HepG2 (cell line): Measurements from ENCODE around the gene VASN. TPM values are rescaled to one million over a fixed set of nuclear protein-coding genes. Genes with fewer than 3 reads are reported as not detected.

ENCODE experiments used
- BRF2 ChIP-seq: sonication (generic); formaldehyde crosslinking; IDR thresholded peaks from 2 replicates; pipeline ENCODE4 v1.8.1; 2022; ENCODE audit warnings: mild to moderate bottlenecking, missing genetic modification reagents
- EHMT2 ChIP-seq: fragments of 200-600 bp; sonication (generic); IDR thresholded peaks from 2 replicates; pipeline ENCODE4 v1.7.0; 2017; ENCODE audit warnings: antibody characterized with exemption, low read depth, low read length, borderline replicate concordance
- FOXJ3 ChIP-seq: sonication (generic); formaldehyde crosslinking; IDR thresholded peaks from 2 replicates; pipeline ENCODE4 v1.4.0; 2020; ENCODE audit warnings: missing genetic modification reagents, mild to moderate bottlenecking, borderline replicate concordance
- FOXK1 ChIP-seq: sonication (generic); formaldehyde crosslinking; IDR thresholded peaks from 2 replicates; pipeline ENCODE4 v1.4.0; 2020; ENCODE audit warnings: low read depth, missing genetic modification reagents, borderline replicate concordance
- FOXP1 ChIP-seq, 2 experiments: fragments of 450-650 bp in 1 of 2; IDR thresholded peaks; 2 replicates each; pipeline ENCODE4 v1.6.1; 2017 to 2018; ENCODE audit warnings: antibody characterized with exemption in 1 of 2
- HES4 ChIP-seq: sonication (generic); formaldehyde crosslinking; IDR thresholded peaks from 2 replicates; pipeline ENCODE4 v1.9.0; 2021; ENCODE audit warnings: mild to moderate bottlenecking, missing genetic modification reagents, borderline replicate concordance
- KDM1A ChIP-seq: IDR thresholded peaks from 2 replicates; pipeline ENCODE4 v1.6.1; 2016; ENCODE audit warnings: missing compliant biosample characterization
- KLF16 ChIP-seq, 2 experiments: sonication (generic) in 1 of 2; formaldehyde crosslinking in 1 of 2; IDR thresholded peaks; 2 replicates each; pipeline versions ENCODE4 v1.6.1 to v1.8.0; 2016 to 2023; ENCODE audit warnings: missing genetic modification reagents in 2 of 2, missing compliant biosample characterization in 1 of 2
- NR2C2 ChIP-seq: sonication (generic); formaldehyde crosslinking; IDR thresholded peaks from 2 replicates; pipeline ENCODE4 v1.4.0; 2020; ENCODE audit warnings: missing genetic modification reagents, mild to moderate bottlenecking, moderate library complexity, borderline replicate concordance
- PHF20 ChIP-seq: sonication (generic); formaldehyde crosslinking; IDR thresholded peaks from 2 replicates; pipeline ENCODE4 v1.5.0; 2020; ENCODE audit warnings: mild to moderate bottlenecking, missing genetic modification reagents
- PLSCR1 ChIP-seq: sonication (generic); formaldehyde crosslinking; IDR thresholded peaks from 2 replicates; pipeline ENCODE4 v1.5.0; 2020; ENCODE audit warnings: missing genetic modification reagents, mild to moderate bottlenecking, borderline replicate concordance
- POLR2G ChIP-seq: fragments of 200-400 bp; formaldehyde crosslinking; IDR thresholded peaks from 2 replicates; pipeline ENCODE4 v1.6.1; 2018; ENCODE audit warnings: mild to moderate bottlenecking, low read depth, low read length, moderate library complexity
- RFX3 ChIP-seq: IDR thresholded peaks from 2 replicates; pipeline ENCODE4 v1.6.1; 2016; ENCODE audit warnings: missing biosample characterization, missing genetic modification reagents
- RFXAP ChIP-seq: sonication (generic); formaldehyde crosslinking; IDR thresholded peaks from 2 replicates; pipeline ENCODE4 v1.4.0; 2020; ENCODE audit warnings: missing genetic modification reagents, borderline replicate concordance
- SIX1 ChIP-seq: sonication (generic); formaldehyde crosslinking; IDR thresholded peaks from 2 replicates; pipeline ENCODE4 v1.4.0; 2020; ENCODE audit warnings: missing genetic modification reagents, borderline replicate concordance
- SOX6 ChIP-seq, 2 experiments: fragments of 450-650 bp in 1 of 2; sonication (generic) in 1 of 2; formaldehyde crosslinking in 1 of 2; IDR thresholded peaks; 2 replicates each; pipeline versions ENCODE4 v1.4.0 to v1.6.1; 2017 to 2020; ENCODE audit warnings: antibody characterized with exemption in 1 of 2, mild to moderate bottlenecking in 1 of 2, missing genetic modification reagents in 1 of 2
- SRY ChIP-seq: sonication (generic); formaldehyde crosslinking; IDR thresholded peaks from 2 replicates; pipeline ENCODE4 v1.8.0; 2022; ENCODE audit warnings: mild to moderate bottlenecking, missing genetic modification reagents
- ZBTB21 ChIP-seq: sonication (generic); formaldehyde crosslinking; IDR thresholded peaks from 2 replicates; pipeline ENCODE4 v1.4.0; 2020; ENCODE audit warnings: missing genetic modification reagents
- ZBTB8A ChIP-seq: sonication (generic); formaldehyde crosslinking; IDR thresholded peaks from 2 replicates; pipeline ENCODE4 v1.4.0; 2020; ENCODE audit warnings: mild to moderate bottlenecking, low read depth, missing genetic modification reagents, borderline replicate concordance
- ZNF326 ChIP-seq: sonication (generic); formaldehyde crosslinking; IDR thresholded peaks from 2 replicates; pipeline ENCODE4 v1.4.0; 2020; ENCODE audit warnings: missing genetic modification reagents, borderline replicate concordance
- ZNF335 ChIP-seq: sonication (generic); formaldehyde crosslinking; IDR thresholded peaks from 2 replicates; pipeline ENCODE4 v1.4.0; 2020; ENCODE audit warnings: missing genetic modification reagents
- ZNF501 ChIP-seq: sonication (generic); formaldehyde crosslinking; IDR thresholded peaks from 2 replicates; pipeline ENCODE4 v1.5.1; 2020; ENCODE audit warnings: mild to moderate bottlenecking, moderate library complexity, missing genetic modification reagents
- ZNF639 ChIP-seq: conservative IDR thresholded peaks from 2 replicates; pipeline ENCODE4 v1.6.1; 2018; ENCODE audit warnings: missing genetic modification reagents
- ZNF678 ChIP-seq: sonication (generic); formaldehyde crosslinking; IDR thresholded peaks from 2 replicates; pipeline ENCODE4 v1.4.0; 2020; ENCODE audit warnings: mild to moderate bottlenecking, missing genetic modification reagents
- polyA plus RNA-seq, 8 experiments: library from polyadenylated mRNA; depleted of rRNA in 3 of 8; stranded (reverse) in 7 of 8; unstranded in 1 of 8; fragments of >200 nt; fragmentation: Illumina TruSeq in 4 of 8; extraction: Trizol in 4 of 8; gene quantifications; 2 replicates each; pipeline versions ENCODE4 v1.2.1 to v1.2.3, GENCODE V29; 2011 to 2016; ENCODE audit warnings: low read depth in 4 of 8, missing spikeins in 1 of 8, mixed read lengths in 1 of 8; ENCODE audit not compliant: insufficient read depth in 1 of 8
- total RNA-seq, 5 experiments: library from RNA; depleted of rRNA; stranded (reverse); fragments of >200 nt; fragmentation: Illumina TruSeq; extraction: Trizol; gene quantifications; 2 replicates each; pipeline ENCODE4 v1.2.3, GENCODE V29; 2016; ENCODE audit warnings: low read depth in 1 of 5

VASN gene
- total and polyA plus RNA-seq, 2 of the 13 experiments (the other 11 are each of a cell fraction or from before 2014, with no cell fraction given) = 8.4 to 18.2 TPM

GRCh38 chr16:4372578-4373355 lies 1.1 kb downstream of the VASN start (continued):
- no peak for TF ChIP-seq SIX1
- TF ChIP-seq ZNF335 (CRISPR knock-in tag) = peak; percentile 70; the same call in 1 of the 2 replicates
- no peak for TF ChIP-seq ZNF639 (CRISPR knock-in tag)
- peak in 1 of 2 experiments; percentile 51; a peak in 2 of 4 replicates for TF ChIP-seq KLF16 (CRISPR knock-in tag; IDR thresholded peaks at IDR 0.05)
- TF ChIP-seq NR2C2 (CRISPR knock-in tag) = peak; percentile 68
- no peak for TF ChIP-seq RFX3 (CRISPR knock-in tag)
- peak; percentile 69; the same call in 1 of the 2 replicates for TF ChIP-seq FOXK1
- peak; percentile 70 for TF ChIP-seq POLR2G
- TF ChIP-seq FOXJ3 (CRISPR knock-in tag) = no peak
- no peak for TF ChIP-seq KDM1A (CRISPR knock-in tag)
- no peak for TF ChIP-seq HES4 (CRISPR knock-in tag)
- TF ChIP-seq BRF2 (CRISPR knock-in tag) = 0 out of 2 replicates have a peak, but pooled peaks have one; percentile 51
- no peak for TF ChIP-seq ZNF678
- TF ChIP-seq PLSCR1 (CRISPR knock-in tag) = no peak
- no peak for TF ChIP-seq PHF20 (CRISPR knock-in tag)
- no peak; the same call in 1 of the 2 replicates for TF ChIP-seq ZNF326 (CRISPR knock-in tag)
- TF ChIP-seq ZNF501 (CRISPR knock-in tag) = peak; percentile 81
- TF ChIP-seq SRY (CRISPR knock-in tag) = peak; percentile 41; the same call in 1 of the 2 replicates
- TF ChIP-seq ZBTB21 (CRISPR knock-in tag) = no peak
- TF ChIP-seq RFXAP (CRISPR knock-in tag) = no peak
- TF ChIP-seq SOX6 (IDR thresholded peaks at IDR 0.05) = no peak
- TF ChIP-seq SOX6 (CRISPR knock-in tag; IDR thresholded peaks at IDR 0.05) = peak; percentile 71
- TF ChIP-seq FOXP1 (IDR thresholded peaks at IDR 0.05) = no peak
- peak; percentile 72 for TF ChIP-seq FOXP1 (CRISPR knock-in tag; IDR thresholded peaks at IDR 0.05)
- no peak for TF ChIP-seq EHMT2
- TF ChIP-seq ZBTB8A (CRISPR knock-in tag) = no peak
